HEK293T (cell line): ENCODE results near the gene TUSC1.

Experiments used
- CTCF ChIA-PET: fragments of 350-600 bp; formaldehyde crosslinking; extraction: SDS; loops from one replicate; lab custom pipeline; 2021; ENCODE audit warnings: antibody characterized with exemption, inconsistent platforms; lab: Yijun Ruan, JAX
- POLR2A ChIA-PET: fragments of 350-600 bp; formaldehyde crosslinking; extraction: SDS; loops from one replicate; lab custom pipeline; 2020; ENCODE audit warnings: antibody characterized with exemption, inconsistent platforms; lab: Yijun Ruan, JAX
- DNase-seq: peaks from one replicate; pipeline ENCODE4 v3.0.0; 2012; ENCODE audit warnings: mixed read lengths; ENCODE audit errors: extremely low spot score
- ELF4 ChIP-seq: fragments of 450-650 bp; IDR thresholded peaks from 2 replicates; pipeline ENCODE4 v1.6.1; 2017; ENCODE audit warnings: antibody characterized with exemption
- L3MBTL2 ChIP-seq: fragments of 450-650 bp; conservative IDR thresholded peaks from 2 replicates; pipeline ENCODE4 v1.6.1; 2016; ENCODE audit warnings: mild to moderate bottlenecking
- SP1 ChIP-seq: fragments of 450-650 bp; IDR thresholded peaks from 2 replicates; pipeline ENCODE4 v1.6.1; 2017

Gene TUSC1

DNA sequence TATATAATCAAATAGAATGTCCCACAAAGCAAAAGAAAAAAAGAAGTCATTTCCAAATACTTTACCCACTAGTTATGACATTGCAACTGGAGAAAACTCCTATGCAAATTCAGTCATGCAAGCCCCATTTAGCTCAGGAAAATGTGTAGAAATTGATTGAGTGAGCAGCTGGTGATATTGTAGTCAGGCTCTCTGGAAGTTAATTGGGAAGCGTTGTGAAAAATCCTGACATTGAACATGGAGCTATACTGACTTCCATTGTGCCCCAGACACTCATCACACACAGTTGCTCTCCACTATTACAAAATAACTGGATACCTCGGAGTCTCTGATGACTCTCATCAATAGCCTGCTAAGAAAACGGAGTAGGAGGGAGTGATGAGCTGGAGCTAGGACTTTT, 49.0 kb downstream of the TUSC1 start:
- TF ChIP-seq SP1 (no peak), ELF4 (no peak), L3MBTL2 (no peak)
- CTCF ChIA-PET, result no interaction called here

More for the DNA sequence above, 49.0 kb downstream of the TUSC1 start:
- no peak for DNase-seq
- POLR2A ChIA-PET, result no interaction called here
